ENCODE results near the gene MYL12B.
"Not testable (repeated sequence)": the region's sequence is repeated elsewhere in the genome, so short reads cannot be mapped to it uniquely, and the experiment has no call there.

MYL12B gene

GRCh38 chr18:3273042-3273441, 11.1 kb downstream of the MYL12B start:
- Histone ChIP-seq H3K9me3 (no peaks in the 10 kb centered on the region), H3K4me1 (peaks cover 0 to 51% (median 17%) of the 10 kb centered on the region in 4 donors), H3K27ac (no peak overlapping the region), H3K36me3 (peaks cover 35 to 48% (median 41%) of the 10 kb centered on the region in 3 donors), H3K4me3 (no peak overlapping the region), H3K27me3 (no peaks in the 10 kb centered on the region)
- intact Hi-C loops (cut with DNase I; ENCODE audit: low total_unique reads) = no loop called here
- DNase-seq = no peak
- TF ChIP-seq, protein P1, sequence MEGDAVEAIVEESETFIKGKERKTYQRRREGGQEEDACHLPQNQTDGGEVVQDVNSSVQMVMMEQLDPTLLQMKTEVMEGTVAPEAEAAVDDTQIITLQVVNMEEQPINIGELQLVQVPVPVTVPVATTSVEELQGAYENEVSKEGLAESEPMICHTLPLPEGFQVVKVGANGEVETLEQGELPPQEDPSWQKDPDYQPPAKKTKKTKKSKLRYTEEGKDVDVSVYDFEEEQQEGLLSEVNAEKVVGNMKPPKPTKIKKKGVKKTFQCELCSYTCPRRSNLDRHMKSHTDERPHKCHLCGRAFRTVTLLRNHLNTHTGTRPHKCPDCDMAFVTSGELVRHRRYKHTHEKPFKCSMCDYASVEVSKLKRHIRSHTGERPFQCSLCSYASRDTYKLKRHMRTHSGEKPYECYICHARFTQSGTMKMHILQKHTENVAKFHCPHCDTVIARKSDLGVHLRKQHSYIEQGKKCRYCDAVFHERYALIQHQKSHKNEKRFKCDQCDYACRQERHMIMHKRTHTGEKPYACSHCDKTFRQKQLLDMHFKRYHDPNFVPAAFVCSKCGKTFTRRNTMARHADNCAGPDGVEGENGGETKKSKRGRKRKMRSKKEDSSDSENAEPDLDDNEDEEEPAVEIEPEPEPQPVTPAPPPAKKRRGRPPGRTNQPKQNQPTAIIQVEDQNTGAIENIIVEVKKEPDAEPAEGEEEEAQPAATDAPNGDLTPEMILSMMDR (IDR thresholded peaks at IDR 0.05) = no peak

- peaks cover 42 to 53% (median 49%) of the 10 kb centered on the region in 3 donors for H3K36me3 ChIP-seq
These were observed 15.8 kb downstream of the MYL12B start for GRCh38 chr18:3277643-3278213.

GRCh38 chr18:3279201-3280185, 17.6 kb downstream of the MYL12B start:
- TF ChIP-seq, protein P1 (IDR thresholded peaks at IDR 0.05) = no peak
- intact Hi-C loops (cut with DNase I; ENCODE audit: low total_unique reads) = loop anchor here (5.0 kb wide), 1 partner anchor 313 kb away; no protein-coding TSS in a partner anchor
- Histone ChIP-seq H3K4me1 (no peaks in the 10 kb centered on the region), H3K36me3 (peaks cover 32 to 42% (median 38%) of the 10 kb centered on the region in 3 donors), H3K4me3 (no peak overlapping the region), H3K9me3 (no peaks in the 10 kb centered on the region), H3K27ac (peak overlapping the region in 1 of 2 donors; percentile 16), H3K27me3 (no peaks in the 10 kb centered on the region)
- no peak for DNase-seq

More at GRCh38 chr18:3277643-3278213, 15.8 kb downstream of the MYL12B start:
- H3K4me1 ChIP-seq; H3K4me3 ChIP-seq; DNase-seq; intact Hi-C loops (cut with DNase I; ENCODE audit: low total_unique reads); H3K9me3 ChIP-seq; H3K27me3 ChIP-seq; H3K27ac ChIP-seq: not testable (repeated sequence)

DNA sequence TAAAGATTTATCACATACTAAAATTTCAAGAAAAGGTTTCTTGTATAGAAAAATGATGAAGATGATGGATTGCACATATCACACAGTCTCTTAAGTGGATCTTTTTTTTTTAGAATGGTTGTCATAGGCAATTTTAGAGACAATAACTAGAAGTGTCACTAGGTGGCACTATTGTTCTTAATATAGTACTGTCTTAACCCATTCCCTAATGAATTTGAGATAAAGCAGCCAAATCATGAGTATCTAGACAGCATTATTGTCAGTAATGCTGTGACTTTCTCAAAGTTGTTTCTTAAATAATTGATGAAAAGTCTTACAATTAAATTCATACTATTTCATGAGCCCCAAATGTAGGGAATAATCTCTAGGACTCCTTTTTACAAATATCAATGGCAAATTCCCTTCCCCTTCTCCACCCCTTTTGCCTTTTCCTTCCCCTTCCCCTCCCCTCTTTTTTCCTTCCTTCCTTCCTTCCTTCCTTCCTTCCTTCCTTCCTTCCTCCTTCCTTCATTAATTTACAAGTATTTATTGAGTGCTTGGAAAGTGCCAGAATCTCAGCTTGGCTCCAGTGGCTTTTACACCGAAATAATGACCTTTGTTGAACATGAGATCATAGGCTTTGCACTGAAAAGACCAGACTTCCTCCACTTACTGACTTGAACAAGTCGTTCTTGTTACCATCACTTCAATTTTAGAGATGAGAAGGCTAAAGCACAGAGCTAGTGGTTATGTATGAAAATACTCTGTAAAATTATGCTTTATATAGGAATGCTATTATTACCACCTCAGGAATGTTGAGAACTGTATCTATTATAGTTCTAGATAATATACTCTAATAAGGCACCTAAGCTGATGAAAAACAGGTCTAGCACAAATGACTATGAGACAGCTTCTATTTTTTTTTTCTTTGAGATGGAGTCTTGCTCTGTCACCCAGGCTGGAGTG, 19.8 kb downstream of the MYL12B start:
- Histone ChIP-seq H3K27me3 (no peaks in the 10 kb centered on the region), H3K4me1 (no peaks in the 10 kb centered on the region), H3K36me3 (peaks cover 12 to 23% (median 18%) of the 10 kb centered on the region in 3 donors), H3K4me3 (no peak overlapping the region), H3K9me3 (no peaks in the 10 kb centered on the region), H3K27ac (no peak overlapping the region)
- no peak for DNase-seq
- TF ChIP-seq, protein P1 (IDR thresholded peaks at IDR 0.05) = peak; percentile 64 to 84
- intact Hi-C loops (cut with DNase I; ENCODE audit: low total_unique reads) = loop anchor here (5.0 kb wide), 1 partner anchor 311 kb away; no protein-coding TSS in a partner anchor

GRCh38 chr18:3283253-3283863, 21.4 kb downstream of the MYL12B start:
- intact Hi-C loops (cut with DNase I; ENCODE audit: low total_unique reads) = loop anchor here (5.0 kb wide), 1 partner anchor 309 kb away; no protein-coding TSS in a partner anchor
- no peak for DNase-seq
- no peaks in the 10 kb centered on the region for H3K4me1 ChIP-seq
- no peak overlapping the region for H3K27ac ChIP-seq
- H3K27me3 ChIP-seq = no peaks in the 10 kb centered on the region
- H3K4me3 ChIP-seq = no peak overlapping the region
- TF ChIP-seq, protein P1 (IDR thresholded peaks at IDR 0.05) = no peak
- peaks cover 0 to 9% (median 4%) of the 10 kb centered on the region in 3 donors for H3K36me3 ChIP-seq
- H3K9me3 ChIP-seq = no peaks in the 10 kb centered on the region
